HuH-7 (cell line): ENCODE measurements around the gene SULT1C3.

ENCODE experiments used
- DNase-seq: peaks from one replicate; pipeline ENCODE4 v3.0.0; 2011; ENCODE audit warnings: low spot score

Gene SULT1C3

GRCh38 chr2:108304975-108305374 lies 65.2 kb downstream of the SULT1C3 start:
- DNase-seq = no peak

- DNase-seq = no peak
Observed at GRCh38 chr2:108305901-108306300, 66.1 kb downstream of the SULT1C3 start.

- no peak for DNase-seq
Observed at GRCh38 chr2:108309903-108310302, 70.1 kb downstream of the SULT1C3 start.
